H9 (cell line): ENCODE measurements around the gene TMEM244. TPM values are rescaled to one million over a fixed set of nuclear protein-coding genes. Genes with fewer than 3 reads are reported as not detected.

Source experiments
- DNase-seq: peaks from one replicate; pipeline ENCODE4 v3.0.0-alpha.2; 2017
- H2AFZ ChIP-seq: one replicate; pipeline ENCODE4 v1.6.1; 2013; ENCODE audit warnings: mild to moderate bottlenecking, low read length, control low read depth, moderate library complexity
- H2AK5ac ChIP-seq: 2 replicates; pipeline ENCODE4 v1.6.1; 2013; ENCODE audit warnings: low read length, control low read depth, mixed read lengths; ENCODE audit not compliant: insufficient read length
- H2BK120ac ChIP-seq: one replicate; pipeline ENCODE4 v1.6.1; 2013; ENCODE audit warnings: low read depth, mild to moderate bottlenecking, low read length, control low read depth, inconsistent platforms; ENCODE audit not compliant: poor library complexity, severe bottlenecking
- H2BK12ac ChIP-seq: 2 replicates; pipeline ENCODE4 v1.6.1; 2013; ENCODE audit warnings: low read length, control low read depth, mixed read lengths, low read depth; ENCODE audit not compliant: insufficient read length
- H2BK15ac ChIP-seq: 2 replicates; pipeline ENCODE4 v1.6.1; 2013; ENCODE audit warnings: low read depth, low read length, control low read depth
- H2BK20ac ChIP-seq: one replicate; pipeline ENCODE4 v1.6.1; 2013; ENCODE audit warnings: low read depth, mild to moderate bottlenecking, low read length, control low read depth, inconsistent platforms; ENCODE audit not compliant: poor library complexity, severe bottlenecking
- H2BK5ac ChIP-seq: 2 replicates; pipeline ENCODE4 v1.6.1; 2013; ENCODE audit warnings: low read length, control low read depth, mixed read lengths; ENCODE audit not compliant: insufficient read length
- H3K14ac ChIP-seq: 2 replicates; pipeline ENCODE4 v1.6.1; 2013; ENCODE audit warnings: low read length, control low read depth; ENCODE audit not compliant: insufficient read depth
- H3K18ac ChIP-seq: 2 replicates; pipeline ENCODE4 v1.6.1; 2013; ENCODE audit warnings: low read depth, mild to moderate bottlenecking, mixed read lengths, low read length, control low read depth; ENCODE audit not compliant: insufficient read length
- H3K23ac ChIP-seq: 2 replicates; pipeline ENCODE4 v1.6.1; 2013; ENCODE audit warnings: low read length, control low read depth, mixed read lengths, low read depth; ENCODE audit not compliant: insufficient read length
- H3K23me2 ChIP-seq: 2 replicates; pipeline ENCODE4 v1.6.1; 2013; ENCODE audit warnings: low read depth, mild to moderate bottlenecking, mixed read lengths, low read length, control low read depth; ENCODE audit not compliant: insufficient read length, poor library complexity, severe bottlenecking
- H3K27ac ChIP-seq: 2 replicates; pipeline ENCODE4 v1.5.1; 2013; ENCODE audit warnings: low read length, control low read depth, mixed read lengths, low read depth; ENCODE audit not compliant: insufficient read length
- H3K27me3 ChIP-seq: 2 replicates; pipeline ENCODE4 v1.6.1; 2013; ENCODE audit warnings: low read length, control low read depth, inconsistent platforms; ENCODE audit not compliant: insufficient read depth
- H3K4ac ChIP-seq: 2 replicates; pipeline ENCODE4 v1.6.1; 2013; ENCODE audit warnings: low read depth, mild to moderate bottlenecking, control low read depth, inconsistent platforms, low read length, moderate library complexity
- H3K4me1 ChIP-seq: 2 replicates; pipeline ENCODE4 v1.6.1; 2013; ENCODE audit warnings: low read length, control low read depth, inconsistent platforms; ENCODE audit not compliant: insufficient read depth
- H3K4me2 ChIP-seq: 2 replicates; pipeline ENCODE4 v1.6.1; 2013; ENCODE audit warnings: low read length, control low read depth, mixed read lengths; ENCODE audit not compliant: insufficient read length, insufficient read depth
- H3K56ac ChIP-seq: 2 replicates; pipeline ENCODE4 v1.6.1; 2013; ENCODE audit warnings: low read depth, mild to moderate bottlenecking, mixed read lengths, low read length, control low read depth; ENCODE audit not compliant: insufficient read length
- H3K79me1 ChIP-seq: 2 replicates; pipeline ENCODE4 v1.6.1; 2013; ENCODE audit warnings: low read depth, mild to moderate bottlenecking, moderate library complexity, low read length, control low read depth, inconsistent platforms; ENCODE audit not compliant: insufficient read depth, poor library complexity, severe bottlenecking
- H3K79me2 ChIP-seq: 2 replicates; pipeline ENCODE4 v1.6.1; 2013; ENCODE audit warnings: low read length, control low read depth, inconsistent platforms; ENCODE audit not compliant: insufficient read depth
- H3K9ac ChIP-seq: 2 replicates; pipeline ENCODE4 v1.6.1; 2013; ENCODE audit warnings: low read length, control low read depth, mixed read lengths; ENCODE audit not compliant: insufficient read length; ENCODE audit errors: extremely low read depth
- H3K9me3 ChIP-seq: one replicate; pipeline ENCODE4 v1.6.1; 2013; ENCODE audit warnings: low read depth, low read length, inconsistent platforms; ENCODE audit not compliant: control insufficient read depth
- H3T11ph ChIP-seq: one replicate; pipeline ENCODE4 v1.6.1; 2013; ENCODE audit warnings: mild to moderate bottlenecking, low read length, control low read depth, inconsistent platforms
- H4K20me1 ChIP-seq: one replicate; pipeline ENCODE4 v1.6.1; 2013; ENCODE audit not compliant: control insufficient read depth, insufficient read length, insufficient read depth
- H4K5ac ChIP-seq: 2 replicates; pipeline ENCODE4 v1.6.1; 2013; ENCODE audit warnings: low read depth, mild to moderate bottlenecking, mixed read lengths, low read length, control low read depth; ENCODE audit not compliant: insufficient read length
- H4K8ac ChIP-seq: replicated peaks from 2 replicates; pipeline ENCODE4 v1.6.1; 2013; ENCODE audit warnings: low read length, control low read depth, mixed read lengths, low read depth; ENCODE audit not compliant: insufficient read length
- H4K91ac ChIP-seq: 2 replicates; pipeline ENCODE4 v1.6.1; 2013; ENCODE audit warnings: low read depth, mild to moderate bottlenecking, moderate library complexity, mixed read lengths, low read length, control low read depth; ENCODE audit not compliant: insufficient read length
- H3K27ac Mint-ChIP-seq, 3 experiments: 2 replicates in 2 of 3; 3 replicates in 1 of 3; pipeline ENCODE4 v1.8.0; 2020 to 2021; ENCODE audit warnings: mixed read lengths in 3 of 3, mild to moderate bottlenecking in 1 of 3, moderate library complexity in 1 of 3
- H3K27me3 Mint-ChIP-seq: 2 replicates; pipeline ENCODE4 v1.8.0; 2021; ENCODE audit warnings: low read depth, mild to moderate bottlenecking, moderate library complexity, mixed read lengths
- H3K36me3 Mint-ChIP-seq, 3 experiments: 2 replicates in 2 of 3; 3 replicates in 1 of 3; pipeline ENCODE4 v1.8.0; 2020 to 2021; ENCODE audit warnings: low read depth in 3 of 3, mixed read lengths in 3 of 3; ENCODE audit not compliant: insufficient read depth in 1 of 3
- H3K4me1 Mint-ChIP-seq, 2 experiments: 2 replicates each; pipeline ENCODE4 v1.8.0; 2020; ENCODE audit warnings: mixed read lengths in 2 of 2
- H3K4me3 Mint-ChIP-seq, 2 experiments: 2 replicates in 1 of 2; 3 replicates in 1 of 2; pipeline ENCODE4 v1.8.0; 2020 to 2021; ENCODE audit warnings: mild to moderate bottlenecking in 2 of 2, mixed read lengths in 2 of 2, moderate library complexity in 1 of 2
- H3K9me3 Mint-ChIP-seq, 2 experiments: 2 replicates in 1 of 2; 3 replicates in 1 of 2; pipeline ENCODE4 v1.8.0; 2020; ENCODE audit warnings: mild to moderate bottlenecking in 2 of 2, mixed read lengths in 2 of 2, moderate library complexity in 1 of 2
- WGBS: extraction: QIAGEN DNeasy Blood & Tissue Kit; methylation state at CpG from one replicate; pipeline ENCODE4 v1.1.7; 2013; ENCODE audit warnings: missing lambda C conversion rate, low lambda C conversion rate, mixed read lengths; ENCODE audit not compliant: insufficient read length; ENCODE audit errors: extremely low coverage; 5-methylcytosine and 5-hydroxymethylcytosine counted together
- total RNA-seq: library from RNA; stranded (reverse); gene quantifications from 2 replicates; pipeline ENCODE4 v1.2.1, GENCODE V29; 2021
- TF ChIP-seq, protein P1 (sequence below): fragments of 200-600 bp; sonication (generic); conservative IDR thresholded peaks from 3 replicates; pipeline ENCODE4 v1.8.0; 2021; ENCODE audit warnings: antibody characterized with exemption, mild to moderate bottlenecking

The TMEM244 gene
- total RNA-seq, 1 experiment from 2014 or later: not detected

DNA sequence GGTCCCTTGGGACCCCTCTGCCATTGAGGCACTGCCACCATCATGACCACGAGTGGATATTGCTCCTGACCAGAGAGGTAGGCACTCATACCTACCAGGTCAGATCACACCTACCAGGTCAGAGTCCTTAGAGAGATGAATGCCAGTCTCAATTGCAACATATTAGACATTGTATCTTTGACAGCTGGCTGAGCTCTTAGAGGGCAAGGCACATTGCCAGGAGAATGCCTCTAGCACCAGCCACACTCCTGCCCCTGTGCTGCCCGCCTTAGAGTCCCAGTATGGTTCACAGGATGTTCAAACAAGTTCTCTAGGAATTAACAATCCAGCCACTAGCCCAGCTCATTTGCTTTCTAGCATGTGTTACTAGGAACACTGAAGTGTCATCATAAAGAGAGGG lies 65.9 kb downstream of the TMEM244 start:
- Histone ChIP-seq H3K9ac (no peak overlapping the region), H3K79me2 (no peaks in the 10 kb centered on the region), H2AFZ (no peak overlapping the region), H2BK20ac (no peak overlapping the region), H3K27me3 (no peaks in the 10 kb centered on the region), H3K79me1 (no peaks in the 10 kb centered on the region), H3K56ac (no peak overlapping the region), H2BK12ac (no peak overlapping the region), H2BK120ac (no peak overlapping the region), H3K14ac (no peak overlapping the region), H4K91ac (no peak overlapping the region), H4K8ac (no peak overlapping the region), H3K27ac (no peak overlapping the region), H3K4ac (no peak overlapping the region), H3K4me1 (no peaks in the 10 kb centered on the region), H4K5ac (no peak overlapping the region), H3T11ph (no peak overlapping the region), H2BK15ac (no peak overlapping the region), H3K23ac (no peak overlapping the region), H3K4me2 (no peak overlapping the region), H3K9me3 (no peaks in the 10 kb centered on the region), H2BK5ac (no peak overlapping the region), H2AK5ac (no peak overlapping the region), H4K20me1 (no peaks in the 10 kb centered on the region), H3K18ac (no peak overlapping the region), H3K23me2 (no peaks in the 10 kb centered on the region)
- Mint-ChIP-seq H3K27ac (no peak overlapping the region), H3K4me1 (no peaks in the 10 kb centered on the region), H3K9me3 (no peaks in the 10 kb centered on the region), H3K36me3 (no peaks in the 10 kb centered on the region), H3K4me3 (no peak overlapping the region), H3K27me3 (peaks cover 3% of the 10 kb centered on the region; the same call in 1 of the 2 replicates)
- TF ChIP-seq, protein P1, sequence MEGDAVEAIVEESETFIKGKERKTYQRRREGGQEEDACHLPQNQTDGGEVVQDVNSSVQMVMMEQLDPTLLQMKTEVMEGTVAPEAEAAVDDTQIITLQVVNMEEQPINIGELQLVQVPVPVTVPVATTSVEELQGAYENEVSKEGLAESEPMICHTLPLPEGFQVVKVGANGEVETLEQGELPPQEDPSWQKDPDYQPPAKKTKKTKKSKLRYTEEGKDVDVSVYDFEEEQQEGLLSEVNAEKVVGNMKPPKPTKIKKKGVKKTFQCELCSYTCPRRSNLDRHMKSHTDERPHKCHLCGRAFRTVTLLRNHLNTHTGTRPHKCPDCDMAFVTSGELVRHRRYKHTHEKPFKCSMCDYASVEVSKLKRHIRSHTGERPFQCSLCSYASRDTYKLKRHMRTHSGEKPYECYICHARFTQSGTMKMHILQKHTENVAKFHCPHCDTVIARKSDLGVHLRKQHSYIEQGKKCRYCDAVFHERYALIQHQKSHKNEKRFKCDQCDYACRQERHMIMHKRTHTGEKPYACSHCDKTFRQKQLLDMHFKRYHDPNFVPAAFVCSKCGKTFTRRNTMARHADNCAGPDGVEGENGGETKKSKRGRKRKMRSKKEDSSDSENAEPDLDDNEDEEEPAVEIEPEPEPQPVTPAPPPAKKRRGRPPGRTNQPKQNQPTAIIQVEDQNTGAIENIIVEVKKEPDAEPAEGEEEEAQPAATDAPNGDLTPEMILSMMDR: no peak
- DNase-seq: no peak
- no CpG with 5 or more reads among the region's 2 CpGs for WGBS
